ENCODE measurements around the gene SCTR. TPM values are rescaled to one million over a fixed set of nuclear protein-coding genes. Genes with fewer than 3 reads are reported as not detected.

Gene SCTR
- total RNA-seq, 1 donor = not detected

GRCh38 chr2:119478188-119478977 is 45.9 kb downstream of the SCTR start:
- DNase-seq (ENCODE audit: low read depth) = no peak
- no peak for TF ChIP-seq CTCF (IDR thresholded peaks at IDR 0.05; ENCODE audit: insufficient read depth, low read length)

GRCh38 chr2:119477113-119477505 is 47.2 kb downstream of the SCTR start:
- TF ChIP-seq CTCF (IDR thresholded peaks at IDR 0.05; ENCODE audit: insufficient read depth, low read length) = no peak
- H3K4me3 ChIP-seq (ENCODE audit: low read depth, low read length) = no peak overlapping the region

More at GRCh38 chr2:119478188-119478977, 45.9 kb downstream of the SCTR start:
- no peak overlapping the region for H3K4me3 ChIP-seq (ENCODE audit: low read depth, low read length)

GRCh38 chr2:119476301-119477112 is 47.8 kb downstream of the SCTR start:
- peak; percentile 37 for DNase-seq (ENCODE audit: low read depth)
- peak; percentile 93 for TF ChIP-seq CTCF (IDR thresholded peaks at IDR 0.05; ENCODE audit: insufficient read depth, low read length)
- no peak overlapping the region for H3K4me3 ChIP-seq (ENCODE audit: low read depth, low read length)

More at GRCh38 chr2:119477113-119477505, 47.2 kb downstream of the SCTR start:
- DNase-seq (ENCODE audit: low read depth) = no peak

GRCh38 chr2:119475857-119476244 is 48.4 kb downstream of the SCTR start:
- no peak for DNase-seq (ENCODE audit: low read depth)
- no peak for TF ChIP-seq CTCF (IDR thresholded peaks at IDR 0.05; ENCODE audit: insufficient read depth, low read length)
- no peak overlapping the region for H3K4me3 ChIP-seq (ENCODE audit: low read depth, low read length)

- H3K4me3 ChIP-seq (ENCODE audit: low read depth, low read length) = no peak overlapping the region
- no peak for DNase-seq (ENCODE audit: low read depth)
- TF ChIP-seq CTCF (IDR thresholded peaks at IDR 0.05; ENCODE audit: insufficient read depth, low read length) = no peak
Measured at GRCh38 chr2:119475225-119475856, 48.9 kb downstream of the SCTR start.

- TF ChIP-seq CTCF (IDR thresholded peaks at IDR 0.05; ENCODE audit: insufficient read depth, low read length) = no peak
- no peak for DNase-seq (ENCODE audit: low read depth)
- no peak overlapping the region for H3K4me3 ChIP-seq (ENCODE audit: low read depth, low read length)
Measured at GRCh38 chr2:119474371-119475224, 49.7 kb downstream of the SCTR start.

Measured in fibroblast of the aortic adventitia (primary cell).